Peyer's patch (tissue), 4 donors: ENCODE data around the gene MYZAP. TPM values are rescaled to one million over a fixed set of nuclear protein-coding genes. Genes with fewer than 3 reads are reported as not detected.

ENCODE experiments used
- DNase-seq, 3 donors: peaks; one replicate each; pipeline ENCODE4 v3.0.0-alpha.2; 2017 to 2019
- H3K27ac ChIP-seq, 4 donors: fragments of 200-600 bp; sonication (generic); one replicate each; pipeline ENCODE4 v1.5.1; 2016 to 2019
- H3K27me3 ChIP-seq, 2 donors: fragments of 200-600 bp; sonication (generic); one replicate each; pipeline ENCODE4 v1.5.1; 2019
- H3K36me3 ChIP-seq, 3 donors: fragments of 200-600 bp; sonication (generic); one replicate each; pipeline ENCODE4 v1.5.1; 2016 to 2019
- H3K4me1 ChIP-seq, 4 donors: fragments of 200-600 bp; sonication (generic); one replicate each; pipeline ENCODE4 v1.5.1; 2016 to 2019
- H3K4me3 ChIP-seq, 4 donors: fragments of 200-600 bp; sonication (generic); 1 replicate in 3 of 4; 2 replicates in 1 of 4; pipeline ENCODE4 v1.5.1; 2016 to 2019; ENCODE audit warnings: mild to moderate bottlenecking in 1 of 4
- H3K9me3 ChIP-seq, 4 donors: fragments of 200-600 bp; sonication (generic); one replicate each; pipeline ENCODE4 v1.5.1; 2016 to 2019; ENCODE audit warnings: mild to moderate bottlenecking in 1 of 4
- POLR2A ChIP-seq, 2 donors: fragments of 450-650 bp; IDR thresholded peaks; one replicate each; pipeline ENCODE4 v1.5.1; 2017; ENCODE audit warnings: antibody characterized with exemption in 2 of 2, mild to moderate bottlenecking in 2 of 2, moderate library complexity in 2 of 2
- total RNA-seq, 4 donors: library from RNA; depleted of rRNA; stranded (reverse); fragments of >200 nt; gene quantifications; one replicate each; pipeline ENCODE4 v1.1.0, GENCODE V29; 2016
- TF ChIP-seq, protein P1 (sequence below), 6 experiments: fragments of 450-650 bp in 4 of 6; fragments of 200-600 bp in 2 of 6; sonication (generic) in 1 of 6; IDR thresholded peaks; one replicate each; pipeline ENCODE4 v1.5.1; 2017 to 2019; ENCODE audit warnings: antibody characterized with exemption in 6 of 6, mild to moderate bottlenecking in 3 of 6, moderate library complexity in 1 of 6

MYZAP gene
- total RNA-seq, 4 donors from 2014 or later, result 2.5 to 36.3 (median 17.4) TPM

GRCh38 chr15:57562196-57562769 is 29.4 kb upstream of the MYZAP start:
- Histone ChIP-seq H3K36me3 (no peaks in the 10 kb centered on the region), H3K4me3 (no peak overlapping the region), H3K9me3 (no peaks in the 10 kb centered on the region), H3K27me3 (no peaks in the 10 kb centered on the region), H3K4me1 (peaks cover 0 to 18% (median 2%) of the 10 kb centered on the region in 4 donors), H3K27ac (peak overlapping the region in 1 of 4 donors; percentile 5)
- TF ChIP-seq, protein P1, sequence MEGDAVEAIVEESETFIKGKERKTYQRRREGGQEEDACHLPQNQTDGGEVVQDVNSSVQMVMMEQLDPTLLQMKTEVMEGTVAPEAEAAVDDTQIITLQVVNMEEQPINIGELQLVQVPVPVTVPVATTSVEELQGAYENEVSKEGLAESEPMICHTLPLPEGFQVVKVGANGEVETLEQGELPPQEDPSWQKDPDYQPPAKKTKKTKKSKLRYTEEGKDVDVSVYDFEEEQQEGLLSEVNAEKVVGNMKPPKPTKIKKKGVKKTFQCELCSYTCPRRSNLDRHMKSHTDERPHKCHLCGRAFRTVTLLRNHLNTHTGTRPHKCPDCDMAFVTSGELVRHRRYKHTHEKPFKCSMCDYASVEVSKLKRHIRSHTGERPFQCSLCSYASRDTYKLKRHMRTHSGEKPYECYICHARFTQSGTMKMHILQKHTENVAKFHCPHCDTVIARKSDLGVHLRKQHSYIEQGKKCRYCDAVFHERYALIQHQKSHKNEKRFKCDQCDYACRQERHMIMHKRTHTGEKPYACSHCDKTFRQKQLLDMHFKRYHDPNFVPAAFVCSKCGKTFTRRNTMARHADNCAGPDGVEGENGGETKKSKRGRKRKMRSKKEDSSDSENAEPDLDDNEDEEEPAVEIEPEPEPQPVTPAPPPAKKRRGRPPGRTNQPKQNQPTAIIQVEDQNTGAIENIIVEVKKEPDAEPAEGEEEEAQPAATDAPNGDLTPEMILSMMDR (IDR thresholded peaks at IDR 0.05), result no peak
- DNase-seq, result no peak

DNA sequence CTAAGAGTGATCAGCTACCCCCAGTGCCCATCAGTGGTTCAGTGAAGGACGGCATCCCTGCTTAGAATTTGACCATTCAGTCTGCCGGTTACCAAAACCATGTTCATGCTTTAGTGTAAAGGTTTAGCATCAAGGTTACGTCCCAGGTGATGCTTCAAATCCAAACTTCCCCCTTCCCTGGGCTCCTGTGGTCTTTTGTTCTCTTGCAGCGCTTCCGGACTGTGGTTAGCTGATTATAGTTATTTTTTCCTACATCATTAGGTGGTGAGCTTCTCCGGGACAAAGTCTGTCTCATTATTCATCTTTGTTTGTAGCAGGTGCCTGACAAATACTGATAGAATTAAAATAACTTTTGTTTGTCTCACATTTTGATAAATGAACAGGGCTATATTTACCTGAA is 28.3 kb upstream of the MYZAP start:
- Histone ChIP-seq H3K27ac (no peak overlapping the region), H3K4me1 (peaks cover 0 to 18% (median 2%) of the 10 kb centered on the region in 4 donors), H3K4me3 (no peak overlapping the region), H3K36me3 (no peaks in the 10 kb centered on the region), H3K27me3 (no peaks in the 10 kb centered on the region), H3K9me3 (no peaks in the 10 kb centered on the region)
- TF ChIP-seq, protein P1 (IDR thresholded peaks at IDR 0.05), result no peak
- TF ChIP-seq POLR2A (IDR thresholded peaks at IDR 0.05), result no peak
- DNase-seq, result no peak

GRCh38 chr15:57565311-57565710 is 26.4 kb upstream of the MYZAP start:
- peak; percentile 29 to 78 (median 67) for DNase-seq
- no peak overlapping the region for H3K4me3 ChIP-seq
- H3K27me3 ChIP-seq, result no peaks in the 10 kb centered on the region
- peak overlapping the region in 1 of 4 donors; percentile 69 for H3K27ac ChIP-seq
- no peaks in the 10 kb centered on the region for H3K36me3 ChIP-seq
- peaks cover 0 to 15% (median 2%) of the 10 kb centered on the region in 4 donors for H3K4me1 ChIP-seq
- no peaks in the 10 kb centered on the region for H3K9me3 ChIP-seq
- no peak for TF ChIP-seq POLR2A (IDR thresholded peaks at IDR 0.05)
- TF ChIP-seq, protein P1 (IDR thresholded peaks at IDR 0.05), result no peak

- H3K27ac ChIP-seq, result peak overlapping the region in 2 of 4 donors; percentile 24 to 69
- DNase-seq, result peak in 2 of 3 donors; percentile 67 to 86
Measured at GRCh38 chr15:57566834-57567233, 24.9 kb upstream of the MYZAP start.

GRCh38 chr15:57567891-57568290 is 23.8 kb upstream of the MYZAP start:
- no peak overlapping the region for H3K4me3 ChIP-seq
- DNase-seq, result no peak

More at GRCh38 chr15:57566834-57567233, 24.9 kb upstream of the MYZAP start:
- TF ChIP-seq, protein P1 (IDR thresholded peaks at IDR 0.05), result no peak
- no peak for TF ChIP-seq POLR2A (IDR thresholded peaks at IDR 0.05)
- Histone ChIP-seq H3K9me3 (no peaks in the 10 kb centered on the region), H3K4me3 (no peak overlapping the region), H3K4me1 (peaks cover 0 to 8% (median 0%) of the 10 kb centered on the region in 4 donors), H3K36me3 (no peaks in the 10 kb centered on the region), H3K27me3 (no peaks in the 10 kb centered on the region)

More at GRCh38 chr15:57567891-57568290, 23.8 kb upstream of the MYZAP start:
- TF ChIP-seq, protein P1 (IDR thresholded peaks at IDR 0.05), result no peak
- no peak for TF ChIP-seq POLR2A (IDR thresholded peaks at IDR 0.05)
- Histone ChIP-seq H3K36me3 (no peaks in the 10 kb centered on the region), H3K27me3 (no peaks in the 10 kb centered on the region), H3K4me1 (peaks cover 0 to 8% (median 0%) of the 10 kb centered on the region in 4 donors), H3K9me3 (no peaks in the 10 kb centered on the region), H3K27ac (no peak overlapping the region)
